ENCODE data around the gene CRIP3. TPM values are rescaled to one million over a fixed set of nuclear protein-coding genes. Genes with fewer than 3 reads are reported as not detected.

Gene CRIP3
- total RNA-seq, 1 experiment from 2014 or later, result 16.9 TPM

- no peak overlapping the region for H2BK20ac ChIP-seq (ENCODE audit: low read depth, low read length, poor library complexity, severe bottlenecking)
- H3K4ac ChIP-seq (ENCODE audit: low read depth, low read length), result no peak overlapping the region
- no peak overlapping the region for H3K9ac ChIP-seq (ENCODE audit: extremely low read depth, insufficient read length, low read length)
- no peak for DNase-seq
- peaks cover 4% of the 10 kb centered on the region; the same call in 1 of the 2 replicates for H3K27me3 ChIP-seq (ENCODE audit: insufficient read depth, low read length)
- H3K4me2 ChIP-seq (ENCODE audit: insufficient read depth, insufficient read length, low read length), result no peak overlapping the region
- H4K8ac ChIP-seq (replicated peaks; ENCODE audit: insufficient read length, low read depth, low read length), result no peak overlapping the region
- H3K4me1 ChIP-seq (ENCODE audit: insufficient read depth, low read length), result no peaks in the 10 kb centered on the region; the same call in 1 of the 2 replicates
- no peak overlapping the region for H3K27ac ChIP-seq (ENCODE audit: insufficient read length, low read depth, low read length)
- no peak overlapping the region for H2AK5ac ChIP-seq (ENCODE audit: insufficient read length, low read length)
- H3K79me2 ChIP-seq (ENCODE audit: insufficient read depth, low read length), result no peaks in the 10 kb centered on the region
- no peaks in the 10 kb centered on the region for H3K36me3 Mint-ChIP-seq (ENCODE audit: insufficient read depth in 1 of 3, low read depth in 3 of 3)
- H3K27me3 Mint-ChIP-seq (ENCODE audit: low read depth), result peaks cover 31% of the 10 kb centered on the region
- no peak overlapping the region for H3K56ac ChIP-seq (ENCODE audit: insufficient read length, low read depth, low read length)
- H2BK12ac ChIP-seq (ENCODE audit: insufficient read length, low read depth, low read length), result no peak overlapping the region
- no peaks in the 10 kb centered on the region for H3K9me3 ChIP-seq (ENCODE audit: control insufficient read depth, low read depth, low read length)
- no CpG with 5 or more reads among the region's 2 CpGs for WGBS (ENCODE audit: extremely low coverage, insufficient read length, low lambda C conversion rate)
- no peaks in the 10 kb centered on the region for H3K79me1 ChIP-seq (ENCODE audit: insufficient read depth, low read depth, low read length, poor library complexity, severe bottlenecking)
- no peak overlapping the region for H2BK15ac ChIP-seq (ENCODE audit: low read depth, low read length)
- peaks cover 12% of the 10 kb centered on the region for H3K23me2 ChIP-seq (ENCODE audit: insufficient read length, low read depth, low read length, poor library complexity, severe bottlenecking)
- no peak overlapping the region for H4K5ac ChIP-seq (ENCODE audit: insufficient read length, low read depth, low read length)
- no peak overlapping the region for H3K27ac Mint-ChIP-seq
- H2BK120ac ChIP-seq (ENCODE audit: low read depth, low read length, poor library complexity, severe bottlenecking), result no peak overlapping the region
- H3K23ac ChIP-seq (ENCODE audit: insufficient read length, low read depth, low read length), result no peak overlapping the region
- no peak overlapping the region for H2BK5ac ChIP-seq (ENCODE audit: insufficient read length, low read length)
- H4K91ac ChIP-seq (ENCODE audit: insufficient read length, low read depth, low read length), result no peak overlapping the region
- H3T11ph ChIP-seq (ENCODE audit: low read length), result no peak overlapping the region
- peaks cover 24 to 39% of the 10 kb centered on the region in 2 experiments for H3K4me1 Mint-ChIP-seq
- H4K20me1 ChIP-seq (ENCODE audit: control insufficient read depth, insufficient read depth, insufficient read length), result no peaks in the 10 kb centered on the region
- H3K14ac ChIP-seq (ENCODE audit: insufficient read depth, low read length), result no peak overlapping the region
- no peak overlapping the region for H3K18ac ChIP-seq (ENCODE audit: insufficient read length, low read depth, low read length)
- H3K4me3 Mint-ChIP-seq, result no peak overlapping the region
- no peak for TF ChIP-seq CTCF (conservative IDR thresholded peaks at IDR 0.05)
- no peaks in the 10 kb centered on the region for H3K9me3 Mint-ChIP-seq
- H2AFZ ChIP-seq (ENCODE audit: low read length), result no peak overlapping the region
Measured at GRCh38 chr6:43280234-43280633, 28.4 kb downstream of the CRIP3 start.

Data from H9 (cell line).